Left colon (tissue), 2 donors: ENCODE data around the gene PIWIL4. TPM values are rescaled to one million over a fixed set of nuclear protein-coding genes. Genes with fewer than 3 reads are reported as not detected.
"Not testable (repeated sequence)": the region's sequence is repeated elsewhere in the genome, so short reads cannot be mapped to it uniquely, and the experiment has no call there.

Experiments
- ATAC-seq: fragments of 200-7000 bp; cut with Tn5 transposase; one replicate; pipeline ENCODE4 v1.9.1; 2020; ENCODE audit warnings: mild to moderate bottlenecking, moderate library complexity
- DNase-seq, 2 donors: peaks; one replicate each; pipeline ENCODE4 v3.0.0-alpha.2; 2020
- intact Hi-C, 2 donors: fragments of 100-400 bp; cut with DNase I in 1 of 2; cut with micrococcal nuclease in 1 of 2; formaldehyde crosslinking; loops; one replicate each; pipeline versions ENCODE4 v1.11.2 to v1.14.0; 2022; cut with DNase I, micrococcal nuclease
- total RNA-seq, 2 donors: library from RNA; stranded (reverse); fragmentation: NEBNext Ultra II Directional; extraction: Animal tissue kit (Norgen Biotek cat#: 25700); gene quantifications; one replicate each; pipeline ENCODE4 v1.2.1, GENCODE V29; 2021
- donor health status: DM: no; HTN: no; CAD: no.
- donor health status: DM: yes; HTN: yes; CAD: no.

The PIWIL4 gene
- total RNA-seq, 2 donors from 2014 or later: 5.9 to 7.5 TPM

- intact Hi-C loops: no loop called here
- DNase-seq (peak; percentile 48 to 69), ATAC-seq (peak; percentile 25)
Measured at GRCh38 chr11:94544646-94545263, 22.4 kb upstream of the PIWIL4 start.

- intact Hi-C loops: no loop called here
- DNase-seq (peak; percentile 39 to 63), ATAC-seq (peak; percentile 18)
Measured at GRCh38 chr11:94545264-94546161, 21.7 kb upstream of the PIWIL4 start.

- intact Hi-C loops: no loop called here
- ATAC-seq: no peak
- DNase-seq: no peak
Measured at GRCh38 chr11:94546162-94546470, 21.1 kb upstream of the PIWIL4 start.

- intact Hi-C loops: no loop called here
- ATAC-seq (peak; percentile 34), DNase-seq (peak; percentile 47 to 53)
Measured at GRCh38 chr11:94546886-94547285, 20.3 kb upstream of the PIWIL4 start.

GRCh38 chr11:94549146-94549545 is 18.0 kb upstream of the PIWIL4 start:
- intact Hi-C loops: no loop called here
- peak; percentile 11 for ATAC-seq
- DNase-seq: no peak

- no peak for DNase-seq
- intact Hi-C loops: no loop called here
- no peak for ATAC-seq
Measured at GRCh38 chr11:94550513-94550912, 16.7 kb upstream of the PIWIL4 start.

- ATAC-seq: peak; percentile 30
- peak in 1 of 2 donors; percentile 32 for DNase-seq
- intact Hi-C loops: no loop called here
Measured at GRCh38 chr11:94553938-94554337, 13.2 kb upstream of the PIWIL4 start.

GRCh38 chr11:94555752-94556329 is 11.3 kb upstream of the PIWIL4 start:
- DNase-seq, intact Hi-C loops, ATAC-seq: not testable (repeated sequence)

GRCh38 chr11:94557421-94557820 is 9.7 kb upstream of the PIWIL4 start:
- DNase-seq (no peak), ATAC-seq (no peak)
- intact Hi-C loops: no loop called here

- DNase-seq (no peak), ATAC-seq (no peak)
- intact Hi-C loops: no loop called here
Measured at GRCh38 chr11:94557992-94558391, 9.2 kb upstream of the PIWIL4 start.

- intact Hi-C loops: no loop called here
- DNase-seq (no peak), ATAC-seq (no peak)
Measured at GRCh38 chr11:94558468-94558867, 8.7 kb upstream of the PIWIL4 start.

- ATAC-seq: no peak
- DNase-seq: no peak
- intact Hi-C loops: no loop called here
Measured at GRCh38 chr11:94558932-94559331, 8.2 kb upstream of the PIWIL4 start.

GRCh38 chr11:94559361-94559760 is 7.8 kb upstream of the PIWIL4 start:
- ATAC-seq: no peak
- intact Hi-C loops: no loop called here
- DNase-seq: no peak

GRCh38 chr11:94560834-94561233 is 6.3 kb upstream of the PIWIL4 start:
- DNase-seq: no peak
- intact Hi-C loops: no loop called here
- ATAC-seq: no peak

- ATAC-seq (peak; percentile 48), DNase-seq (no peak)
- intact Hi-C loops: no loop called here
Measured at GRCh38 chr11:94563176-94563847, 3.9 kb upstream of the PIWIL4 start.

GRCh38 chr11:94563848-94564467 is 3.2 kb upstream of the PIWIL4 start:
- DNase-seq (no peak), ATAC-seq (peak; percentile 39)
- intact Hi-C loops: no loop called here

GRCh38 chr11:94568200-94568599 is 1.0 kb downstream of the PIWIL4 start:
- no peak for DNase-seq
- no peak for ATAC-seq
- intact Hi-C loops: no loop called here

GRCh38 chr11:94568717-94569116 is 1.5 kb downstream of the PIWIL4 start:
- ATAC-seq (no peak), DNase-seq (no peak)
- intact Hi-C loops: no loop called here

GRCh38 chr11:94572975-94573374 is 5.8 kb downstream of the PIWIL4 start:
- DNase-seq, ATAC-seq, intact Hi-C loops: not testable (repeated sequence)
